GM18951 (cell line): ENCODE results near the gene PCDHGB4.
"Not testable (repeated sequence)": the region's sequence is repeated elsewhere in the genome, so short reads cannot be mapped to it uniquely, and the experiment has no call there.

Experiments
- POLR2A ChIP-seq: IDR thresholded peaks from 4 replicates; pipeline ENCODE4 v1.6.1; 2011; ENCODE audit warnings: mild to moderate bottlenecking; ENCODE audit not compliant: insufficient read length, insufficient read depth; ENCODE audit errors: extremely low read depth
- in situ Hi-C: fragments of 300-500 bp; cut with MboI; formaldehyde crosslinking; loops from one replicate; pipeline ENCODE4 v1.12.0; 2022; ENCODE audit warnings: low sequenced_read_pairs, mixed read lengths, inconsistent platforms; ENCODE audit not compliant: unreplicated experiment

Gene PCDHGB4

GRCh38 chr5:141382469-141383294 lies 4.8 kb upstream of the PCDHGB4 start, which contains the start of gene PCDHGA7:
PCDHGA7 (plus strand) TSS chr5:141382742; CDS start chr5:141382900, 158 bp downstream.
- in situ Hi-C loops, result no loop called here
- no peak for TF ChIP-seq POLR2A

- TF ChIP-seq POLR2A, result no peak
- in situ Hi-C loops, result no loop called here
Measured at GRCh38 chr5:141383345-141383744, 4.2 kb upstream of the PCDHGB4 start.

GRCh38 chr5:141384471-141385267 lies 2.8 kb upstream of the PCDHGB4 start:
- no peak for TF ChIP-seq POLR2A
- in situ Hi-C loops, result no loop called here

- in situ Hi-C loops, result no loop called here
- no peak for TF ChIP-seq POLR2A
Measured at GRCh38 chr5:141388661-141389060, 1.2 kb downstream of the PCDHGB4 start.

GRCh38 chr5:141389153-141390042 lies 1.9 kb downstream of the PCDHGB4 start:
- TF ChIP-seq POLR2A, result no peak
- in situ Hi-C loops, result no loop called here

- TF ChIP-seq POLR2A, result no peak
- in situ Hi-C loops, result no loop called here
Measured at GRCh38 chr5:141392429-141393198, 5.1 kb downstream of the PCDHGB4 start, which contains the start of gene PCDHGA8. PCDHGA8 (plus strand) TSS chr5:141392633; CDS start chr5:141392814, 181 bp downstream.

GRCh38 chr5:141393267-141393666 lies 5.8 kb downstream of the PCDHGB4 start:
- TF ChIP-seq POLR2A, result no peak
- in situ Hi-C loops, result no loop called here

- in situ Hi-C loops, result not testable (repeated sequence)
Measured at GRCh38 chr5:141394401-141395187, 7.1 kb downstream of the PCDHGB4 start.

GRCh38 chr5:141397756-141398551 lies 10.5 kb downstream of the PCDHGB4 start, which contains the start of gene PCDHGB5:
PCDHGB5 (plus strand) TSS chr5:141397947; CDS start chr5:141398128, 181 bp downstream.
- in situ Hi-C loops, result not testable (repeated sequence)

- in situ Hi-C loops, result no loop called here
- no peak for TF ChIP-seq POLR2A
Measured at GRCh38 chr5:141398608-141399007, 11.1 kb downstream of the PCDHGB4 start.
